Epithelial cell of alveolus of lung (primary cell): Measurements from ENCODE around the gene KIF16B. TPM values are rescaled to one million over a fixed set of nuclear protein-coding genes. Genes with fewer than 3 reads are reported as not detected.

ENCODE experiments used
- total RNA-seq: library from RNA; depleted of rRNA; stranded (reverse); fragments of >200 nt; gene quantifications from 2 replicates; pipeline ENCODE4 v1.2.1, GENCODE V29; 2015

The KIF16B gene
- 6.2 and 9.4 TPM in 2 replicates for total RNA-seq

GRCh38 chr20:16573001-16573965, at the start of gene KIF16B:
TSS of gene KIF16B (minus strand) at chr20:16573448. CDS start at chr20:16573275, 173 bp downstream.

Other genes with a start within 250 kb of the KIF16B start
- 57.0 and 65.7 TPM in 2 replicates for gene SNRPB2, start 156.6 kb upstream of the KIF16B start, total RNA-seq
- not detected in 2 replicates for gene OTOR, start 174.9 kb upstream of the KIF16B start, total RNA-seq